Naive thymus-derived CD4-positive, alpha-beta T cell (primary cell): Measurements from ENCODE around the gene PCDHA7. TPM values are rescaled to one million over a fixed set of nuclear protein-coding genes. Genes with fewer than 3 reads are reported as not detected.
A peak's percentile ranks its signal among the peaks of the same experiment; 100 is the strongest.
"Not testable (repeated sequence)": the region's sequence is repeated elsewhere in the genome, so short reads cannot be mapped to it uniquely, and the experiment has no call there.

Experiments
- ATAC-seq: fragments of 150-1000 bp; cut with Tn5 transposase; 2 replicates; pipeline ENCODE4 v1.10.0; 2021; ENCODE audit warnings: mild to moderate bottlenecking, moderate library complexity
- CTCF ChIA-PET: fragments of 350-600 bp; sonication (Branson Sonifier 250); formaldehyde crosslinking; loops from one replicate; lab custom pipeline; 2021; ENCODE audit warnings: antibody characterized with exemption; lab: Charles Lee
- POLR2A ChIA-PET: fragments of 350-600 bp; sonication (Branson Sonifier 250); formaldehyde crosslinking; loops from one replicate; lab custom pipeline; 2021; ENCODE audit warnings: antibody characterized with exemption, inconsistent platforms; lab: Charles Lee
- DNase-seq, 9 donors: peaks; one replicate each; pipeline versions ENCODE4 v3.0.0 to v3.0.0-alpha.2; 2020 to 2022; ENCODE audit warnings: mixed read lengths in 1 of 9
- H3K27ac ChIP-seq: one replicate; pipeline ENCODE4 v1.7.0; 2013; ENCODE audit warnings: mild to moderate bottlenecking, low read depth, low read length, moderate library complexity
- H3K27me3 ChIP-seq, 2 donors: one replicate each; pipeline ENCODE4 v1.7.0; 2013; ENCODE audit warnings: low read length in 2 of 2, mild to moderate bottlenecking in 2 of 2, moderate library complexity in 2 of 2; ENCODE audit not compliant: control insufficient read depth in 2 of 2, insufficient read depth in 2 of 2
- H3K36me3 ChIP-seq, 3 experiments: 1 replicate in 2 of 3; 2 replicates in 1 of 3; pipeline ENCODE4 v1.7.0; 2013; ENCODE audit warnings: low read length in 3 of 3, mild to moderate bottlenecking in 3 of 3, moderate library complexity in 1 of 3; ENCODE audit not compliant: insufficient read depth in 3 of 3, control insufficient read depth in 2 of 3
- H3K4me1 ChIP-seq, 2 donors: one replicate each; pipeline ENCODE4 v1.7.0; 2013; ENCODE audit warnings: low read length in 2 of 2, mild to moderate bottlenecking in 2 of 2, moderate library complexity in 1 of 2; ENCODE audit not compliant: control insufficient read depth in 2 of 2, insufficient read depth in 2 of 2
- H3K4me3 ChIP-seq: 2 replicates; pipeline ENCODE4 v1.7.0; 2013; ENCODE audit warnings: mild to moderate bottlenecking, low read length
- H3K9me3 ChIP-seq, 3 experiments: 1 replicate in 2 of 3; 2 replicates in 1 of 3; pipeline ENCODE4 v1.7.0; 2013; ENCODE audit warnings: low read length in 3 of 3; ENCODE audit not compliant: control insufficient read depth in 2 of 3
- H3K27ac Mint-ChIP-seq, 9 donors: one replicate each; pipeline ENCODE4 v1.8.0; 2020 to 2022; ENCODE audit warnings: mixed read lengths in 9 of 9, mild to moderate bottlenecking in 8 of 9, moderate library complexity in 5 of 9, inconsistent platforms in 2 of 9
- H3K27me3 Mint-ChIP-seq, 5 donors: one replicate each; pipeline ENCODE4 v1.8.0; 2021 to 2022; ENCODE audit warnings: mixed read lengths in 5 of 5, mild to moderate bottlenecking in 1 of 5
- H3K36me3 Mint-ChIP-seq, 5 donors: one replicate each; pipeline ENCODE4 v1.8.0; 2020 to 2022; ENCODE audit warnings: mixed read lengths in 5 of 5, mild to moderate bottlenecking in 3 of 5, inconsistent platforms in 1 of 5
- H3K4me1 Mint-ChIP-seq, 7 donors: one replicate each; pipeline ENCODE4 v1.8.0; 2020 to 2022; ENCODE audit warnings: mixed read lengths in 7 of 7, mild to moderate bottlenecking in 3 of 7, inconsistent platforms in 1 of 7
- H3K4me3 Mint-ChIP-seq, 10 donors: one replicate each; pipeline ENCODE4 v1.8.0; 2020 to 2022; ENCODE audit warnings: mild to moderate bottlenecking in 10 of 10, mixed read lengths in 10 of 10, moderate library complexity in 6 of 10, inconsistent platforms in 2 of 10
- H3K9me3 Mint-ChIP-seq, 11 donors: one replicate each; pipeline ENCODE4 v1.8.0; 2020 to 2022; ENCODE audit warnings: mixed read lengths in 11 of 11, mild to moderate bottlenecking in 4 of 11, inconsistent platforms in 1 of 11, moderate library complexity in 1 of 11
- intact Hi-C, 2 donors: fragments of 100-400 bp; cut with micrococcal nuclease; formaldehyde crosslinking; loops; one replicate each; pipeline ENCODE4 v1.15.1; 2023
- polyA plus RNA-seq, 2 donors: library from polyadenylated mRNA; unstranded; fragments of 300-500 nt; fragmentation: Illumina TruSeq; gene quantifications; one replicate each; pipeline ENCODE4 v1.2.3, GENCODE V29; 2021
- total RNA-seq, 6 experiments: library from RNA in 5 of 6; stranded (reverse) in 5 of 6; gene quantifications; 1 replicate in 5 of 6; 2 replicates in 1 of 6; pipeline ENCODE4 v1.2.3 and lab custom pipeline; 2021 to 2026

PCDHA7 gene
- total and polyA plus RNA-seq, 7 experiments from 2014 or later, result not detected

DNA sequence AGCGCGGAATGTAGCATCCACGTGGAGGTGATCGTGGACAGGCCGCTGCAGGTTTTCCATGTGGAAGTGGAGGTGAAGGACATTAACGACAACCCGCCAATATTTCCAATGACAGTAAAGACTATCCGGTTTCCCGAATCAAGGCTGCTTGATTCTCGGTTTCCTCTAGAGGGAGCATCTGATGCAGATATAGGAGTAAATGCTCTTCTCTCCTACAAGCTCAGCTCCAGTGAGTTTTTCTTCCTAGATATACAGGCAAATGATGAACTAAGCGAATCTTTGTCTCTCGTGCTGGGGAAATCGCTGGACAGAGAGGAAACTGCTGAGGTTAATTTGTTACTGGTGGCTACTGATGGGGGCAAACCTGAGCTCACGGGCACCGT is 38.8 kb upstream of the PCDHA7 start:
- CTCF ChIA-PET, result no interaction called here
- Mint-ChIP-seq H3K36me3 (peaks cover 0 to 39% (median 6%) of the 10 kb centered on the region in 5 donors), H3K9me3 (peaks cover 0 to 88% (median 50%) of the 10 kb centered on the region in 11 donors), H3K27me3 (peaks cover 0 to 69% (median 52%) of the 10 kb centered on the region in 5 donors), H3K4me1 (no peaks in the 10 kb centered on the region), H3K4me3 (peak overlapping the region in 1 of 10 donors; percentile 34), H3K27ac (peak overlapping the region in 1 of 9 donors; percentile 23)
- H3K27ac ChIP-seq, result no peak overlapping the region
- H3K4me1 ChIP-seq, result no peaks in the 10 kb centered on the region
- DNase-seq (no peak), ATAC-seq (no peak)
- intact Hi-C loops, result no loop called here
- H3K4me3 ChIP-seq, result no peak overlapping the region
- H3K9me3 ChIP-seq, result peaks cover 0 to 39% (median 8%) of the 10 kb centered on the region in 3 experiments
- peaks cover 0 to 2% of the 10 kb centered on the region in 2 donors for H3K27me3 ChIP-seq
- POLR2A ChIA-PET, result no interaction called here
- no peaks in the 10 kb centered on the region for H3K36me3 ChIP-seq

DNA sequence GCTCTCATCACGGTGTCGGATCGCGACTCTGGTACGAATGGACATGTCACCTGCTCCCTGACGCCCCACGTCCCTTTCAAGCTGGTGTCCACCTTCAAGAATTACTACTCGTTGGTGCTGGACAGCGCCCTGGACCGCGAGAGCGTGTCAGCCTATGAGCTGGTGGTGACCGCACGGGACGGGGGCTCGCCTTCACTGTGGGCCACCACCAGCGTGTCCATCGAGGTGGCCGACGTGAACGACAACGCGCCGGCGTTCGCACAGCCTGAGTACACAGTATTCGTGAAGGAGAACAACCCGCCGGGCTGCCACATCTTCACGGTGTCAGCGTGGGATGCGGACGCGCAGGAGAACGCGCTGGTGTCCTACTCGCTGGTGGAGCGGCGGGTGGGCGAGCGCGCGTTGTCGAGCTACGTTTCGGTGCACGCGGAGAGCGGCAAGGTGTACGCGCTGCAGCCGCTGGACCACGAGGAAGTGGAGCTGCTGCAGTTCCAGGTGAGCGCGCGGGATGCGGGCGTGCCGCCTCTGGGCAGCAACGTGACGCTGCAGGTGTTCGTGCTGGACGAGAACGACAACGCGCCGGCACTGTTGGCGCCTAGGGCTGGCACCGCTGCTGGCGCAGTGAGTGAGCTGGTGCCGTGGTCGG is 37.9 kb upstream of the PCDHA7 start:
- POLR2A ChIA-PET, result not testable (repeated sequence)
- H3K9me3 ChIP-seq, result peaks cover 0 to 44% (median 8%) of the 10 kb centered on the region in 3 experiments

DNA sequence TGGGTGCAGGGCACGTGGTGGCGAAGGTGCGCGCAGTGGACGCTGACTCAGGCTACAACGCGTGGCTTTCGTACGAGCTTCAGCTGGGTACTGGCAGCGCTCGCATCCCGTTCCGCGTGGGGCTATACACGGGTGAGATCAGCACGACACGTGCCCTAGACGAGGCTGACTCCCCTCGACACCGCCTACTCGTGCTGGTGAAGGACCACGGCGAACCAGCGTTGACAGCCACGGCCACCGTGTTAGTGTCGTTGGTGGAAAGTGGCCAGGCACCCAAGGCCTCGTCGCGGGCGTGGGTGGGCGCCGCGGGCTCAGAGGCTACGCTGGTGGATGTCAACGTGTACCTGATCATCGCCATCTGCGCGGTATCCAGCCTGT is 37.4 kb upstream of the PCDHA7 start:
- DNase-seq, result no peak
- H3K4me3 ChIP-seq, result no peak overlapping the region
- Mint-ChIP-seq H3K27me3 (peaks cover 0 to 65% (median 48%) of the 10 kb centered on the region in 5 donors), H3K4me3 (no peak overlapping the region), H3K27ac (no peak overlapping the region), H3K4me1 (no peaks in the 10 kb centered on the region), H3K36me3 (peaks cover 0 to 26% (median 4%) of the 10 kb centered on the region in 5 donors), H3K9me3 (peaks cover 0 to 89% (median 53%) of the 10 kb centered on the region in 11 donors)
- H3K36me3 ChIP-seq, result no peaks in the 10 kb centered on the region
- no peak for ATAC-seq
- H3K9me3 ChIP-seq, result peaks cover 0 to 49% (median 8%) of the 10 kb centered on the region in 3 experiments
- intact Hi-C loops, result no loop called here
- H3K27me3 ChIP-seq, result peaks cover 0 to 2% of the 10 kb centered on the region in 2 donors
- ChIA-PET POLR2A (no interaction called here), CTCF (no interaction called here)
- no peaks in the 10 kb centered on the region for H3K4me1 ChIP-seq
- H3K27ac ChIP-seq, result no peak overlapping the region

More for the DNA sequence above, 37.9 kb upstream of the PCDHA7 start:
- H3K27ac ChIP-seq, H3K27me3 ChIP-seq, H3K4me1 Mint-ChIP-seq, H3K4me3 Mint-ChIP-seq, DNase-seq, ATAC-seq, CTCF ChIA-PET, H3K36me3 ChIP-seq, intact Hi-C loops, H3K4me1 ChIP-seq, H3K4me3 ChIP-seq, H3K27ac Mint-ChIP-seq: not testable (repeated sequence)
- Mint-ChIP-seq H3K36me3 (peaks cover 0 to 32% (median 5%) of the 10 kb centered on the region in 5 donors), H3K27me3 (peaks cover 0 to 71% (median 53%) of the 10 kb centered on the region in 5 donors), H3K9me3 (peaks cover 0 to 89% (median 49%) of the 10 kb centered on the region in 11 donors)

DNA sequence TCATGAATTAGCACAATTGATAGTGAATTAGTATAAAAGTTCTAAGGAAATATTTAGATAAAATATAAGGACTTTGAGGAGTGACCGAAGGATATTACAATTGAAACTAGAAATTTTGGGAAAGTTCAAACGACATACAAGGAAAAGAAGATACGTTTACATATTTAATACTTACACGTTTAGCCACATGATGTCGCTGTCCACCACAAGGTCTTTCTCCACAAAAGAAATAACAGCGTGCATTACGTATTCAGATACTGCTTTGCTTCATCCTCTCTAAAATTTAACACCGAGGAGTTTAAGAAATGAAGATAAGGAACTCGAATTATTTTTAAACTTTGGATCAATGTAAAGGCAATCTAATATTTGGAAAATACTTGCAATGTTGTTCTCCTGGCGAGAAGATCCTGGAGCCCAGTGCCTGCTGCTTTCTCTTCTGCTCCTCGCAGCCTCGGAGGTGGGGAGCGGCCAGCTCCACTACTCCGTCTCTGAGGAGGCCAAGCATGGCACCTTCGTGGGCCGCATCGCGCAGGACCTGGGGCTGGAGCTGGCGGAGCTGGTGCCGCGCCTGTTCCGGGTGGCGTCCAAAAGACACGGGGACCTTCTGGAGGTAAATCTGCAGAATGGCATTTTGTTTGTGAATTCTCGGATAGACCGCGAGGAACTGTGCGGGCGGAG is 33.1 kb upstream of the PCDHA7 start, which contains the start of gene PCDHA3:
TSS of gene PCDHA3 (plus strand) at position 242 of the 678 bp plus-strand sequence.
- H3K27me3 Mint-ChIP-seq, result peaks cover 0 to 53% (median 44%) of the 10 kb centered on the region in 5 donors
- CTCF ChIA-PET, result no interaction called here
- Histone ChIP-seq H3K27me3 (no peaks in the 10 kb centered on the region), H3K36me3 (no peaks in the 10 kb centered on the region), H3K4me3 (no peak within 1 kb of the TSS), H3K4me1 (no peaks in the 10 kb centered on the region), H3K9me3 (peaks cover 0 to 43% (median 4%) of the 10 kb centered on the region in 3 experiments), H3K27ac (no peak within 1 kb of the TSS)
- H3K36me3 Mint-ChIP-seq, result peaks cover 0 to 25% (median 7%) of the 10 kb centered on the region in 5 donors
- H3K4me1 Mint-ChIP-seq, result no peaks in the 10 kb centered on the region
- intact Hi-C loops, result loop anchor here in 1 of 2 donors (5.0 kb wide), 1 partner anchor 51 kb away; no protein-coding TSS in a partner anchor
- DNase-seq, result no peak
- H3K9me3 Mint-ChIP-seq, result peaks cover 8 to 87% (median 43%) of the 10 kb centered on the region in 11 donors
- POLR2A ChIA-PET, result no interaction called here
- H3K27ac Mint-ChIP-seq, result no peak within 1 kb of the TSS
- H3K4me3 Mint-ChIP-seq, result no peak within 1 kb of the TSS
- no peak for ATAC-seq

DNA sequence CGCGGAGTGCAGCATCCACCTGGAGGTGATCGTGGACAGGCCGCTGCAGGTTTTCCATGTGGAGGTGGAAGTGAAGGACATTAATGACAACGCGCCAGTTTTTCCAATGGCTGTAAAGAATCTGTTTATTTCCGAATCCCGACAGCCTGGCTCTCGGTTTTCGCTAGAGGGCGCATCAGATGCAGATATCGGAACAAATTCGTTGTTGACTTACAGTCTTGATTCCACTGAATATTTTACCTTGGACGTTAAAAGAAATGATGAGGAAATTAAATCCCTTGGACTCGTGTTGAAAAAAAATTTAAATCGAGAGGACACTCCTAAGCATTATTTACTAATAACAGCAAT is 32.6 kb upstream of the PCDHA7 start:
- H3K27ac Mint-ChIP-seq, result no peak overlapping the region
- no peak overlapping the region for H3K4me3 ChIP-seq
- H3K4me1 Mint-ChIP-seq, result no peaks in the 10 kb centered on the region
- no peak overlapping the region for H3K4me3 Mint-ChIP-seq
- no peaks in the 10 kb centered on the region for H3K36me3 ChIP-seq
- DNase-seq (no peak), ATAC-seq (no peak)
- H3K4me1 ChIP-seq, result no peaks in the 10 kb centered on the region
- H3K27ac ChIP-seq, result no peak overlapping the region
- ChIA-PET CTCF (no interaction called here), POLR2A (no interaction called here)
- H3K9me3 ChIP-seq, result peaks cover 0 to 43% (median 4%) of the 10 kb centered on the region in 3 experiments
- peaks cover 9 to 88% (median 41%) of the 10 kb centered on the region in 11 donors for H3K9me3 Mint-ChIP-seq
- peaks cover 0 to 59% (median 46%) of the 10 kb centered on the region in 5 donors for H3K27me3 Mint-ChIP-seq
- peaks cover 0 to 2% of the 10 kb centered on the region in 2 donors for H3K27me3 ChIP-seq
- intact Hi-C loops, result loop anchor here in 1 of 2 donors (5.0 kb wide), 1 partner anchor 51 kb away; no protein-coding TSS in a partner anchor
- peaks cover 0 to 26% (median 7%) of the 10 kb centered on the region in 5 donors for H3K36me3 Mint-ChIP-seq

DNA sequence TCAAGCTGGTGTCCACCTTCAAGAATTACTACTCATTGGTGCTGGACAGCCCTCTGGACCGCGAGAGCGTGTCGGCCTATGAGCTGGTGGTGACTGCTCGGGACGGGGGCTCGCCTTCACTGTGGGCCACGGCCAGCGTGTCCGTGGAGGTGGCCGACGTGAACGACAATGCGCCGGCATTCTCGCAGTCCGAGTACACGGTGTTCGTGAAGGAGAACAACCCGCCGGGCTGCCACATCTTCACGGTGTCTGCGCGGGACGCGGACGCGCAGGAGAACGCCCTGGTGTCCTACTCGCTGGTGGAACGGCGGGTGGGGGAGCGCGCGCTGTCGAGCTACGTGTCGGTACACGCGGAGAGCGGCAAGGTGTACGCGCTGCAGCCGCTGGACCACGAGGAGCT is 31.7 kb upstream of the PCDHA7 start:
- intact Hi-C loops, result loop anchor here in 1 of 2 donors (5.0 kb wide), 1 partner anchor 50 kb away; no protein-coding TSS in a partner anchor
- CTCF ChIA-PET, result interaction anchor here (0.6 kb wide), 1 partner anchor 26 kb away, joined by 3 read pairs; no protein-coding TSS in a partner anchor
- H3K9me3 Mint-ChIP-seq, result peaks cover 9 to 89% (median 42%) of the 10 kb centered on the region in 11 donors
- H3K4me3 Mint-ChIP-seq, result peak overlapping the region in 1 of 10 donors; percentile 7
- H3K27me3 ChIP-seq, H3K27ac Mint-ChIP-seq, ATAC-seq, H3K4me3 ChIP-seq, DNase-seq, H3K36me3 ChIP-seq, H3K4me1 Mint-ChIP-seq, H3K27ac ChIP-seq, H3K4me1 ChIP-seq, POLR2A ChIA-PET: not testable (repeated sequence)
- peaks cover 0 to 27% (median 7%) of the 10 kb centered on the region in 5 donors for H3K36me3 Mint-ChIP-seq
- peaks cover 0 to 44% (median 4%) of the 10 kb centered on the region in 3 experiments for H3K9me3 ChIP-seq
- H3K27me3 Mint-ChIP-seq, result peaks cover 0 to 62% (median 50%) of the 10 kb centered on the region in 5 donors
